Brain microvascular endothelial cell (primary cell): ENCODE results near the gene FXN.

Experiments used
- DNase-seq: peaks from one replicate; pipeline ENCODE4 v3.0.0-alpha.2; 2020
- H3K27ac ChIP-seq: fragments of 250-450 bp; sonication (Bioruptor Pico); 2 replicates; pipeline ENCODE4 v1.5.1; 2020; ENCODE audit warnings: mild to moderate bottlenecking, moderate library complexity
- H3K27me3 ChIP-seq: fragments of 250-450 bp; sonication (Bioruptor Pico); replicated peaks from 2 replicates; pipeline ENCODE4 v1.5.1; 2020; ENCODE audit warnings: mild to moderate bottlenecking
- H3K36me3 ChIP-seq: fragments of 250-450 bp; sonication (Bioruptor Pico); replicated peaks from 2 replicates; pipeline ENCODE4 v1.5.1; 2020; ENCODE audit warnings: mild to moderate bottlenecking
- H3K4me3 ChIP-seq: 2 replicates; pipeline ENCODE4 v1.5.1; 2011; ENCODE audit warnings: low read depth, mild to moderate bottlenecking, control low read depth, low read length, moderate library complexity
- CTCF ChIP-seq: IDR thresholded peaks from 2 replicates; pipeline ENCODE4 v1.5.1; 2011; ENCODE audit warnings: low read depth, mild to moderate bottlenecking, moderate library complexity, low read length, control low read depth, inconsistent platforms; ENCODE audit errors: missing control alignments
- in situ Hi-C: cut with HindIII; loops from 2 replicates; pipeline ENCODE4 v1.10.0; 2017; ENCODE audit warnings: low sequenced_read_pairs, low pct_ligation_motif_present

The FXN gene

GRCh38 chr9:69139596-69139995, 104.0 kb downstream of the FXN start:
- in situ Hi-C loops = no loop called here
- no peak for DNase-seq
- Histone ChIP-seq H3K27ac (no peak overlapping the region), H3K4me3 (no peak overlapping the region), H3K27me3 (no peaks in the 10 kb centered on the region), H3K36me3 (no peaks in the 10 kb centered on the region)
- TF ChIP-seq CTCF = no peak

GRCh38 chr9:69140123-69140735, 104.7 kb downstream of the FXN start:
- Histone ChIP-seq H3K27ac (no peak overlapping the region), H3K27me3 (no peaks in the 10 kb centered on the region), H3K36me3 (no peaks in the 10 kb centered on the region), H3K4me3 (no peak overlapping the region)
- no peak for TF ChIP-seq CTCF
- in situ Hi-C loops = no loop called here
- DNase-seq = no peak

GRCh38 chr9:69141851-69142250, 106.3 kb downstream of the FXN start:
- Histone ChIP-seq H3K27me3 (no peaks in the 10 kb centered on the region), H3K36me3 (no peaks in the 10 kb centered on the region), H3K27ac (no peak overlapping the region), H3K4me3 (no peak overlapping the region)
- TF ChIP-seq CTCF = no peak
- no peak for DNase-seq
- in situ Hi-C loops = no loop called here

GRCh38 chr9:69143291-69143690, 107.7 kb downstream of the FXN start:
- H3K36me3 ChIP-seq = no peaks in the 10 kb centered on the region
- no peaks in the 10 kb centered on the region for H3K27me3 ChIP-seq
- no peak for DNase-seq
- no peak overlapping the region for H3K27ac ChIP-seq
- in situ Hi-C loops = no loop called here
- no peak overlapping the region for H3K4me3 ChIP-seq
- no peak for TF ChIP-seq CTCF

GRCh38 chr9:69145144-69145715, 109.7 kb downstream of the FXN start:
- H3K27ac ChIP-seq = no peak overlapping the region
- H3K27me3 ChIP-seq = no peaks in the 10 kb centered on the region
- no peak for TF ChIP-seq CTCF
- H3K4me3 ChIP-seq = no peak overlapping the region
- H3K36me3 ChIP-seq = no peaks in the 10 kb centered on the region
- no peak for DNase-seq
- in situ Hi-C loops = no loop called here
